AG08396 (cell line): ENCODE results near the gene WDSUB1.
A peak's percentile ranks its signal among the peaks of the same experiment; 100 is the strongest.

ENCODE experiments used
- DNase-seq: peaks from one replicate; pipeline ENCODE4 v3.0.0; 2012; ENCODE audit warnings: low spot score, mixed read lengths

WDSUB1 gene

GRCh38 chr2:159265171-159265576, 21.3 kb downstream of the WDSUB1 start:
- no peak for DNase-seq

- DNase-seq: no peak
These were observed 23.6 kb downstream of the WDSUB1 start for GRCh38 chr2:159262904-159263303.

GRCh38 chr2:159262226-159262625, 24.3 kb downstream of the WDSUB1 start:
- no peak for DNase-seq

GRCh38 chr2:159256159-159256558, 30.3 kb downstream of the WDSUB1 start:
- peak; percentile 17 for DNase-seq

GRCh38 chr2:159252905-159253304, 33.6 kb downstream of the WDSUB1 start:
- no peak for DNase-seq

GRCh38 chr2:159251296-159252173, 35.0 kb downstream of the WDSUB1 start:
- DNase-seq: no peak

- peak; percentile 57 for DNase-seq
These were observed 36.4 kb downstream of the WDSUB1 start for GRCh38 chr2:159249990-159250715.

GRCh38 chr2:159246325-159246988, 40.0 kb downstream of the WDSUB1 start:
- DNase-seq: no peak

GRCh38 chr2:159243529-159243928, 43.0 kb downstream of the WDSUB1 start:
- DNase-seq: no peak

- no peak for DNase-seq
These were observed 51.6 kb downstream of the WDSUB1 start for GRCh38 chr2:159234868-159235267.

- DNase-seq: no peak
These were observed 53.9 kb downstream of the WDSUB1 start for GRCh38 chr2:159232456-159233170.

- no peak for DNase-seq
These were observed 56.2 kb downstream of the WDSUB1 start for GRCh38 chr2:159230145-159230877.

- no peak for DNase-seq
These were observed 56.9 kb downstream of the WDSUB1 start for GRCh38 chr2:159229476-159230144.

GRCh38 chr2:159228081-159228581, 58.4 kb downstream of the WDSUB1 start:
- DNase-seq: no peak

- no peak for DNase-seq
These were observed 59.0 kb downstream of the WDSUB1 start for GRCh38 chr2:159227467-159227866.

GRCh38 chr2:159226608-159227385, 59.7 kb downstream of the WDSUB1 start:
- no peak for DNase-seq

- DNase-seq: peak; percentile 28
These were observed 60.4 kb downstream of the WDSUB1 start for GRCh38 chr2:159226059-159226461.

GRCh38 chr2:159225025-159226016, 61.2 kb downstream of the WDSUB1 start:
- DNase-seq: no peak
